ENCODE measurements around the gene SCD5. TPM values are rescaled to one million over a fixed set of nuclear protein-coding genes. Genes with fewer than 3 reads are reported as not detected.

The SCD5 gene
- total and polyA plus RNA-seq, 2 of the 13 experiments (the other 11 are each of a cell fraction or from before 2014, with no cell fraction given), result not detected

GRCh38 chr4:82791179-82791578, 7.4 kb downstream of the SCD5 start (continued):
- TF ChIP-seq, protein P1, sequence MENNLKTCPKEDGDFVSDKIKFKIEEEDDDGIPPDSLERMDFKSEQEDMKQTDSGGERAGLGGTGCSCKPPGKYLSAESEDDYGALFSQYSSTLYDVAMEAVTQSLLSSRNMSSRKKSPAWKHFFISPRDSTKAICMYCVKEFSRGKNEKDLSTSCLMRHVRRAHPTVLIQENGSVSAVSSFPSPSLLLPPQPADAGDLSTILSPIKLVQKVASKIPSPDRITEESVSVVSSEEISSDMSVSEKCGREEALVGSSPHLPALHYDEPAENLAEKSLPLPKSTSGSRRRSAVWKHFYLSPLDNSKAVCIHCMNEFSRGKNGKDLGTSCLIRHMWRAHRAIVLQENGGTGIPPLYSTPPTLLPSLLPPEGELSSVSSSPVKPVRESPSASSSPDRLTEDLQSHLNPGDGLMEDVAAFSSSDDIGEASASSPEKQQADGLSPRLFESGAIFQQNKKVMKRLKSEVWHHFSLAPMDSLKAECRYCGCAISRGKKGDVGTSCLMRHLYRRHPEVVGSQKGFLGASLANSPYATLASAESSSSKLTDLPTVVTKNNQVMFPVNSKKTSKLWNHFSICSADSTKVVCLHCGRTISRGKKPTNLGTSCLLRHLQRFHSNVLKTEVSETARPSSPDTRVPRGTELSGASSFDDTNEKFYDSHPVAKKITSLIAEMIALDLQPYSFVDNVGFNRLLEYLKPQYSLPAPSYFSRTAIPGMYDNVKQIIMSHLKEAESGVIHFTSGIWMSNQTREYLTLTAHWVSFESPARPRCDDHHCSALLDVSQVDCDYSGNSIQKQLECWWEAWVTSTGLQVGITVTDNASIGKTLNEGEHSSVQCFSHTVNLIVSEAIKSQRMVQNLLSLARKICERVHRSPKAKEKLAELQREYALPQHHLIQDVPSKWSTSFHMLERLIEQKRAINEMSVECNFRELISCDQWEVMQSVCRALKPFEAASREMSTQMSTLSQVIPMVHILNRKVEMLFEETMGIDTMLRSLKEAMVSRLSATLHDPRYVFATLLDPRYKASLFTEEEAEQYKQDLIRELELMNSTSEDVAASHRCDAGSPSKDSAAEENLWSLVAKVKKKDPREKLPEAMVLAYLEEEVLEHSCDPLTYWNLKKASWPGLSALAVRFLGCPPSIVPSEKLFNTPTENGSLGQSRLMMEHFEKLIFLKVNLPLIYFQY (CRISPR knock-in tag; IDR thresholded peaks at IDR 0.05; ENCODE audit: borderline replicate concordance), result no peak
- TF ChIP-seq ZHX2 (IDR thresholded peaks at IDR 0.05; ENCODE audit: low read depth), result no peak
- no peak for TF ChIP-seq ZHX2 (CRISPR knock-in tag; IDR thresholded peaks at IDR 0.05; ENCODE audit: borderline replicate concordance)
- no peak for TF ChIP-seq DRAP1 (CRISPR knock-in tag; IDR thresholded peaks at IDR 0.05)
- no peak for TF ChIP-seq SMAD9 (CRISPR knock-in tag; IDR thresholded peaks at IDR 0.05)
